ENCODE results near the gene EMID1.

GRCh38 chr22:29292379-29292778 is 86.7 kb downstream of the EMID1 start:
- no peak for TF ChIP-seq REST (IDR thresholded peaks at IDR 0.05; ENCODE audit: insufficient read depth in 1 of 2, low read depth in 2 of 2, low read length in 2 of 2)
- TF ChIP-seq POLR2AphosphoS5 (IDR thresholded peaks at IDR 0.05; ENCODE audit: low read depth, low read length): no peak
- TF ChIP-seq FOXP2 (optimal IDR thresholded peaks at IDR 0.05; ENCODE audit: borderline replicate concordance, extremely low read depth, extremely low read length, insufficient read depth): no peak
- no peak for TF ChIP-seq SIN3A (IDR thresholded peaks at IDR 0.05; ENCODE audit: borderline replicate concordance, insufficient read depth, low read length)
- TF ChIP-seq TAF1 (IDR thresholded peaks at IDR 0.05; ENCODE audit: borderline replicate concordance, insufficient read depth, low read length): no peak
